CD14-positive monocyte (primary cell): ENCODE data around the gene ZCCHC9. TPM values are rescaled to one million over a fixed set of nuclear protein-coding genes. Genes with fewer than 3 reads are reported as not detected.

Experiments used
- DNase-seq, 3 donors: peaks; one replicate each; pipeline ENCODE4 v3.0.0-alpha.2; 2011 to 2022
- H2AFZ ChIP-seq: 2 replicates; pipeline ENCODE4 v1.6.0; 2012; ENCODE audit warnings: mild to moderate bottlenecking, low read depth, low read length, inconsistent platforms; ENCODE audit not compliant: insufficient read depth, poor library complexity, severe bottlenecking
- H3K27ac ChIP-seq, 2 donors: 1 replicate in 1 of 2; 2 replicates in 1 of 2; pipeline ENCODE4 v1.5.1; 2012 to 2013; ENCODE audit warnings: low read length in 2 of 2, control low read depth in 1 of 2, inconsistent platforms in 1 of 2, low read depth in 1 of 2, mild to moderate bottlenecking in 1 of 2
- H3K27me3 ChIP-seq, 2 donors: one replicate each; pipeline versions ENCODE4 v1.6.0 to v1.6.1; 2011 to 2013; ENCODE audit warnings: low read length in 2 of 2; ENCODE audit not compliant: control insufficient read depth in 2 of 2, insufficient read depth in 2 of 2
- H3K36me3 ChIP-seq, 2 donors: replicated peaks in 1 of 2; 1 replicate in 1 of 2; 2 replicates in 1 of 2; pipeline versions ENCODE4 v1.5.1 to v1.6.1; 2012 to 2013; ENCODE audit warnings: low read length in 2 of 2, control low read depth in 1 of 2, inconsistent platforms in 1 of 2, mild to moderate bottlenecking in 1 of 2; ENCODE audit not compliant: insufficient read depth in 2 of 2, control insufficient read depth in 1 of 2
- H3K4me1 ChIP-seq, 2 donors: 1 replicate in 1 of 2; 2 replicates in 1 of 2; pipeline versions ENCODE4 v1.5.1 to v1.6.1; 2012 to 2013; ENCODE audit warnings: low read length in 2 of 2, control low read depth in 1 of 2, inconsistent platforms in 1 of 2, mild to moderate bottlenecking in 1 of 2, moderate library complexity in 1 of 2; ENCODE audit not compliant: insufficient read depth in 2 of 2, control insufficient read depth in 1 of 2
- H3K4me2 ChIP-seq: replicated peaks from 2 replicates; pipeline ENCODE3; 2012; ENCODE audit warnings: low read length, moderate library complexity, mild to moderate bottlenecking; ENCODE audit not compliant: poor library complexity, severe bottlenecking; ENCODE audit errors: extremely low read depth
- H3K4me3 ChIP-seq, 3 experiments: fragments of 200-600 bp in 1 of 3; sonication (generic) in 1 of 3; replicated peaks in 1 of 3; 1 replicate in 2 of 3; 2 replicates in 1 of 3; pipeline ENCODE4 v1.5.1; 2011 to 2013; ENCODE audit warnings: low read length in 3 of 3, mild to moderate bottlenecking in 3 of 3, control low read depth in 2 of 3, low read depth in 2 of 3, inconsistent platforms in 1 of 3, moderate library complexity in 1 of 3
- H3K79me2 ChIP-seq: 2 replicates; pipeline ENCODE4 v1.6.0; 2012; ENCODE audit warnings: mild to moderate bottlenecking, control low read depth, inconsistent platforms, low read length, moderate library complexity; ENCODE audit not compliant: insufficient read depth
- H3K9ac ChIP-seq: 2 replicates; pipeline ENCODE4 v1.6.0; 2017; ENCODE audit warnings: low read length, mild to moderate bottlenecking; ENCODE audit not compliant: insufficient read depth, poor library complexity, severe bottlenecking
- H3K9me3 ChIP-seq, 2 donors: replicated peaks in 1 of 2; 1 replicate in 1 of 2; 2 replicates in 1 of 2; pipeline versions ENCODE4 v1.5.1 to v1.6.1; 2012 to 2013; ENCODE audit warnings: low read length in 2 of 2, control low read depth in 1 of 2; ENCODE audit not compliant: control insufficient read depth in 1 of 2, insufficient read depth in 1 of 2
- H4K20me1 ChIP-seq: 2 replicates; pipeline ENCODE4 v1.6.0; 2012; ENCODE audit warnings: mild to moderate bottlenecking, low read length, control low read depth, moderate library complexity; ENCODE audit not compliant: insufficient read depth
- H3K27ac Mint-ChIP-seq, 7 donors: one replicate each; pipeline ENCODE4 v1.8.0; 2020; ENCODE audit warnings: mild to moderate bottlenecking in 7 of 7, mixed read lengths in 7 of 7, moderate library complexity in 6 of 7, inconsistent platforms in 2 of 7
- H3K27me3 Mint-ChIP-seq, 3 donors: one replicate each; pipeline ENCODE4 v1.8.0; 2021 to 2022; ENCODE audit warnings: low read depth in 3 of 3, mild to moderate bottlenecking in 3 of 3, mixed read lengths in 3 of 3, moderate library complexity in 3 of 3, inconsistent platforms in 1 of 3
- H3K36me3 Mint-ChIP-seq, 2 donors: one replicate each; pipeline ENCODE4 v1.8.0; 2020; ENCODE audit warnings: mixed read lengths in 2 of 2, inconsistent platforms in 1 of 2, mild to moderate bottlenecking in 1 of 2
- H3K4me1 Mint-ChIP-seq: one replicate; pipeline ENCODE4 v1.8.0; 2020; ENCODE audit warnings: mild to moderate bottlenecking, mixed read lengths
- H3K4me3 Mint-ChIP-seq, 2 donors: one replicate each; pipeline ENCODE4 v1.8.0; 2020; ENCODE audit warnings: mild to moderate bottlenecking in 2 of 2, mixed read lengths in 2 of 2, moderate library complexity in 1 of 2
- H3K9me3 Mint-ChIP-seq, 7 donors: one replicate each; pipeline ENCODE4 v1.8.0; 2020 to 2022; ENCODE audit warnings: mixed read lengths in 7 of 7, mild to moderate bottlenecking in 6 of 7, moderate library complexity in 6 of 7, inconsistent platforms in 2 of 7
- CTCF ChIP-seq: fragments of 200-600 bp; IDR thresholded peaks from one replicate; pipeline ENCODE4 v1.8.0; 2022; ENCODE audit warnings: antibody characterized with exemption, mild to moderate bottlenecking
- WGBS: methylation state at CpG from one replicate; pipeline ENCODE4 v1.1.5; 2013; ENCODE audit warnings: missing lambda C conversion rate; ENCODE audit not compliant: insufficient coverage; 5-methylcytosine and 5-hydroxymethylcytosine counted together
- intact Hi-C, 2 donors: fragments of 100-400 bp; cut with micrococcal nuclease; formaldehyde crosslinking; loops; one replicate each; pipeline versions ENCODE4 v1.15.0 to v1.15.1; 2023
- polyA plus RNA-seq, 3 donors: library from polyadenylated mRNA; depleted of rRNA in 1 of 3; unstranded in 2 of 3; stranded (reverse) in 1 of 3; fragments of 300-500 nt in 2 of 3; fragments of >200 nt in 1 of 3; fragmentation: Illumina TruSeq in 2 of 3; gene quantifications; 1 replicate in 2 of 3; 2 replicates in 1 of 3; pipeline ENCODE4 v1.2.3, GENCODE V29; 2012 to 2021

Gene ZCCHC9
- polyA plus RNA-seq, 3 donors: 10.6 to 15.9 (median 14.6) TPM

- Histone ChIP-seq H3K27ac (no peak overlapping the region), H3K36me3 (peaks cover 34 to 49% of the 10 kb centered on the region in 2 donors), H3K9ac (no peak overlapping the region), H3K27me3 (no peaks in the 10 kb centered on the region), H3K4me3 (no peak overlapping the region), H3K9me3 (no peaks in the 10 kb centered on the region), H3K4me2 (no peak overlapping the region), H2AFZ (no peak overlapping the region), H3K4me1 (no peaks in the 10 kb centered on the region), H4K20me1 (no peaks in the 10 kb centered on the region), H3K79me2 (no peaks in the 10 kb centered on the region)
- no peak for DNase-seq
- intact Hi-C loops: no loop called here
- no peaks in the 10 kb centered on the region for H3K27me3 Mint-ChIP-seq
- no peak for TF ChIP-seq CTCF
- no peak overlapping the region for H3K27ac Mint-ChIP-seq
- peaks cover 35 to 41% of the 10 kb centered on the region in 2 donors for H3K36me3 Mint-ChIP-seq
- no CpG with 5 or more reads among the region's 1 CpG for WGBS
- no peak overlapping the region for H3K4me3 Mint-ChIP-seq
- peaks cover 0 to 3% (median 1%) of the 10 kb centered on the region in 7 donors for H3K9me3 Mint-ChIP-seq
- peaks cover 6% of the 10 kb centered on the region for H3K4me1 Mint-ChIP-seq
These were observed 13.9 kb downstream of the ZCCHC9 start for GRCh38 chr5:81315336-81315735.

GRCh38 chr5:81315830-81316229 is 14.4 kb downstream of the ZCCHC9 start:
- Mint-ChIP-seq H3K4me3 (no peak overlapping the region), H3K27me3 (no peaks in the 10 kb centered on the region), H3K36me3 (peaks cover 30 to 36% of the 10 kb centered on the region in 2 donors), H3K9me3 (peaks cover 0 to 3% (median 1%) of the 10 kb centered on the region in 7 donors), H3K27ac (no peak overlapping the region), H3K4me1 (peaks cover 6% of the 10 kb centered on the region)
- Histone ChIP-seq H3K27ac (no peak overlapping the region), H3K27me3 (no peaks in the 10 kb centered on the region), H4K20me1 (no peaks in the 10 kb centered on the region), H3K9ac (no peak overlapping the region), H3K36me3 (peaks cover 29 to 44% of the 10 kb centered on the region in 2 donors), H3K4me1 (no peaks in the 10 kb centered on the region), H3K4me3 (no peak overlapping the region), H3K4me2 (no peak overlapping the region), H3K9me3 (no peaks in the 10 kb centered on the region), H2AFZ (no peak overlapping the region), H3K79me2 (no peaks in the 10 kb centered on the region)
- no CpG with 5 or more reads among the region's 4 CpGs for WGBS
- intact Hi-C loops: no loop called here
- no peak for TF ChIP-seq CTCF
- no peak for DNase-seq
